ENCODE measurements around the gene RIMS1. TPM values are rescaled to one million over a fixed set of nuclear protein-coding genes. Genes with fewer than 3 reads are reported as not detected.

The RIMS1 gene
- total RNA-seq, 3 donors from 2014 or later (not counting 1 experiment from before 2014, with no cell fraction given), result not detected

GRCh38 chr6:72414657-72415056 lies 528.3 kb downstream of the RIMS1 start:
- Mint-ChIP-seq H3K9me3 (no peaks in the 10 kb centered on the region), H3K27me3 (ENCODE audit: low read depth in 2 of 2) (peaks cover 8 to 29% of the 10 kb centered on the region in 2 donors), H3K27ac (no peak overlapping the region), H3K36me3 (no peaks in the 10 kb centered on the region), H3K4me3 (no peak overlapping the region), H3K4me1 (no peaks in the 10 kb centered on the region)
- WGBS (ENCODE audit: insufficient coverage), result 78% methylated on average over 3 of the region's 4 CpGs
- Histone ChIP-seq H3K4me1 (ENCODE audit: control insufficient read depth, insufficient read depth, low read length) (no peaks in the 10 kb centered on the region), H3K27me3 (ENCODE audit: control insufficient read depth, insufficient read depth, low read length) (no peaks in the 10 kb centered on the region), H3K4me3 (ENCODE audit: low read length) (no peak overlapping the region), H3K36me3 (ENCODE audit: control insufficient read depth, insufficient read depth, low read length) (no peaks in the 10 kb centered on the region), H3K27ac (ENCODE audit: low read length) (no peak overlapping the region), H3K9me3 (ENCODE audit: control insufficient read depth, insufficient read depth, low read length) (no peaks in the 10 kb centered on the region)
- intact Hi-C loops (cut with micrococcal nuclease), result no loop called here
- TF ChIP-seq CTCF (IDR thresholded peaks at IDR 0.05), result no peak
- ATAC-seq (no peak), DNase-seq (no peak)

- Histone ChIP-seq H3K27ac (ENCODE audit: low read length) (no peak overlapping the region), H3K36me3 (ENCODE audit: control insufficient read depth, insufficient read depth, low read length) (no peaks in the 10 kb centered on the region), H3K4me3 (ENCODE audit: low read length) (no peak overlapping the region), H3K27me3 (ENCODE audit: control insufficient read depth, insufficient read depth, low read length) (no peaks in the 10 kb centered on the region), H3K4me1 (ENCODE audit: control insufficient read depth, insufficient read depth, low read length) (no peaks in the 10 kb centered on the region), H3K9me3 (ENCODE audit: control insufficient read depth, insufficient read depth, low read length) (no peaks in the 10 kb centered on the region)
- no peaks in the 10 kb centered on the region for H3K4me1 Mint-ChIP-seq
- ATAC-seq (no peak), DNase-seq (no peak)
- H3K4me3 Mint-ChIP-seq, result no peak overlapping the region
- no peak for TF ChIP-seq CTCF (IDR thresholded peaks at IDR 0.05)
- H3K27me3 Mint-ChIP-seq (ENCODE audit: low read depth in 2 of 2), result peaks cover 8 to 47% of the 10 kb centered on the region in 2 donors
- intact Hi-C loops (cut with micrococcal nuclease), result no loop called here
- no peaks in the 10 kb centered on the region for H3K36me3 Mint-ChIP-seq
- H3K9me3 Mint-ChIP-seq, result no peaks in the 10 kb centered on the region
- WGBS (ENCODE audit: insufficient coverage), result 93% methylated on average over 4 of the region's 6 CpGs
- H3K27ac Mint-ChIP-seq, result no peak overlapping the region
Measured at GRCh38 chr6:72416744-72417465, 530.6 kb downstream of the RIMS1 start.

- 77% methylated on average over 3 of the region's 3 CpGs for WGBS (ENCODE audit: insufficient coverage)
- Histone ChIP-seq H3K4me1 (ENCODE audit: control insufficient read depth, insufficient read depth, low read length) (no peaks in the 10 kb centered on the region), H3K27ac (ENCODE audit: low read length) (no peak overlapping the region), H3K4me3 (ENCODE audit: low read length) (no peak overlapping the region), H3K27me3 (ENCODE audit: control insufficient read depth, insufficient read depth, low read length) (peaks cover 2% of the 10 kb centered on the region), H3K9me3 (ENCODE audit: control insufficient read depth, insufficient read depth, low read length) (no peaks in the 10 kb centered on the region), H3K36me3 (ENCODE audit: control insufficient read depth, insufficient read depth, low read length) (no peaks in the 10 kb centered on the region)
- Mint-ChIP-seq H3K9me3 (no peaks in the 10 kb centered on the region), H3K4me1 (no peaks in the 10 kb centered on the region), H3K27ac (no peak overlapping the region), H3K36me3 (no peaks in the 10 kb centered on the region), H3K4me3 (no peak overlapping the region), H3K27me3 (ENCODE audit: low read depth in 2 of 2) (peaks cover 8 to 52% of the 10 kb centered on the region in 2 donors)
- DNase-seq (no peak), ATAC-seq (no peak)
- intact Hi-C loops (cut with micrococcal nuclease), result no loop called here
- no peak for TF ChIP-seq CTCF (IDR thresholded peaks at IDR 0.05)
Measured at GRCh38 chr6:72417759-72418158, 531.4 kb downstream of the RIMS1 start.

GRCh38 chr6:72418495-72418894 lies 532.1 kb downstream of the RIMS1 start:
- H3K4me3 Mint-ChIP-seq, result no peak overlapping the region
- Histone ChIP-seq H3K36me3 (ENCODE audit: control insufficient read depth, insufficient read depth, low read length) (no peaks in the 10 kb centered on the region), H3K4me3 (ENCODE audit: low read length) (no peak overlapping the region), H3K27me3 (ENCODE audit: control insufficient read depth, insufficient read depth, low read length) (peaks cover 2% of the 10 kb centered on the region), H3K27ac (ENCODE audit: low read length) (no peak overlapping the region), H3K4me1 (ENCODE audit: control insufficient read depth, insufficient read depth, low read length) (no peaks in the 10 kb centered on the region), H3K9me3 (ENCODE audit: control insufficient read depth, insufficient read depth, low read length) (no peaks in the 10 kb centered on the region)
- no peaks in the 10 kb centered on the region for H3K4me1 Mint-ChIP-seq
- intact Hi-C loops (cut with micrococcal nuclease), result no loop called here
- peaks cover 8 to 58% of the 10 kb centered on the region in 2 donors for H3K27me3 Mint-ChIP-seq (ENCODE audit: low read depth in 2 of 2)
- H3K9me3 Mint-ChIP-seq, result no peaks in the 10 kb centered on the region
- DNase-seq (no peak), ATAC-seq (no peak)
- WGBS (ENCODE audit: insufficient coverage), result 92% methylated on average over 5 of the region's 5 CpGs
- H3K27ac Mint-ChIP-seq, result no peak overlapping the region
- TF ChIP-seq CTCF (IDR thresholded peaks at IDR 0.05), result no peak
- H3K36me3 Mint-ChIP-seq, result no peaks in the 10 kb centered on the region
